ENCODE results near the gene NAPA. TPM values are rescaled to one million over a fixed set of nuclear protein-coding genes. Genes with fewer than 3 reads are reported as not detected.

The NAPA gene
- total RNA-seq, 1 donor from 2014 or later: 63.0 TPM

- Mint-ChIP-seq H3K27me3 (no peaks in the 10 kb centered on the region), H3K9me3 (no peaks in the 10 kb centered on the region), H3K4me3 (no peak overlapping the region), H3K4me1 (ENCODE audit: unreplicated experiment) (no peaks in the 10 kb centered on the region), H3K27ac (no peak overlapping the region), H3K36me3 (peaks cover 3% of the 10 kb centered on the region)
- no peak for TF ChIP-seq CTCF (conservative IDR thresholded peaks at IDR 0.05)
- no peak for DNase-seq (ENCODE audit: extremely low spot score, unreplicated experiment)
Observed at GRCh38 chr19:47492571-47493377, 22.1 kb downstream of the NAPA start.

GRCh38 chr19:47492137-47492533 is 22.7 kb downstream of the NAPA start:
- peaks cover 3% of the 10 kb centered on the region for H3K36me3 Mint-ChIP-seq

GRCh38 chr19:47491358-47492136 is 23.3 kb downstream of the NAPA start:
- Mint-ChIP-seq H3K4me3 (no peak overlapping the region), H3K27me3 (no peaks in the 10 kb centered on the region), H3K4me1 (ENCODE audit: unreplicated experiment) (peaks cover 4% of the 10 kb centered on the region), H3K36me3 (no peaks in the 10 kb centered on the region), H3K27ac (no peak overlapping the region), H3K9me3 (no peaks in the 10 kb centered on the region)
- DNase-seq (ENCODE audit: extremely low spot score, unreplicated experiment): no peak
- no peak for TF ChIP-seq CTCF (conservative IDR thresholded peaks at IDR 0.05)

More at GRCh38 chr19:47492137-47492533, 22.7 kb downstream of the NAPA start:
- peaks cover 1% of the 10 kb centered on the region for H3K4me1 Mint-ChIP-seq (ENCODE audit: unreplicated experiment)
- no peak overlapping the region for H3K27ac Mint-ChIP-seq
- no peak overlapping the region for H3K4me3 Mint-ChIP-seq
- H3K9me3 Mint-ChIP-seq: no peaks in the 10 kb centered on the region
- DNase-seq (ENCODE audit: extremely low spot score, unreplicated experiment): no peak
- no peak for TF ChIP-seq CTCF (conservative IDR thresholded peaks at IDR 0.05)
- no peaks in the 10 kb centered on the region for H3K27me3 Mint-ChIP-seq

GRCh38 chr19:47490847-47491246 is 24.0 kb downstream of the NAPA start:
- Mint-ChIP-seq H3K27me3 (no peaks in the 10 kb centered on the region), H3K27ac (no peak overlapping the region), H3K9me3 (no peaks in the 10 kb centered on the region), H3K36me3 (no peaks in the 10 kb centered on the region), H3K4me1 (ENCODE audit: unreplicated experiment) (peaks cover 4% of the 10 kb centered on the region), H3K4me3 (no peak overlapping the region)
- TF ChIP-seq CTCF (conservative IDR thresholded peaks at IDR 0.05): no peak
- no peak for DNase-seq (ENCODE audit: extremely low spot score, unreplicated experiment)

- no peaks in the 10 kb centered on the region for H3K9me3 Mint-ChIP-seq
- TF ChIP-seq CTCF (conservative IDR thresholded peaks at IDR 0.05): no peak
- no peaks in the 10 kb centered on the region for H3K36me3 Mint-ChIP-seq
- DNase-seq (ENCODE audit: extremely low spot score, unreplicated experiment): no peak
- peaks cover 4% of the 10 kb centered on the region for H3K4me1 Mint-ChIP-seq (ENCODE audit: unreplicated experiment)
- H3K27me3 Mint-ChIP-seq: no peaks in the 10 kb centered on the region
- no peak overlapping the region for H3K27ac Mint-ChIP-seq
- no peak overlapping the region for H3K4me3 Mint-ChIP-seq
Observed at GRCh38 chr19:47490031-47490430, 24.8 kb downstream of the NAPA start.
